HepG2 (cell line): ENCODE results near the gene PHOSPHO2. TPM values are rescaled to one million over a fixed set of nuclear protein-coding genes. Genes with fewer than 3 reads are reported as not detected.

Experiments used
- ATAC-seq: fragments of 200-7000 bp; cut with Tn5 transposase; 3 replicates; pipeline ENCODE4 v1.9.1; 2020; ENCODE audit warnings: mild to moderate bottlenecking, moderate library complexity
- BruUV-seq: library from RNA; stranded (reverse); fragments of 400-500 nt; replicated peaks from 2 replicates; lab custom pipeline; 2021; lab: Mats Ljungman, UMichigan
- CTCF ChIA-PET: fragments of 300-600 bp; formaldehyde crosslinking; extraction: SDS; loops from one replicate; lab custom pipeline; 2021; ENCODE audit warnings: low total read pairs, inconsistent platforms, low intra/inter-chr PET ratio; lab: Yijun Ruan, JAX
- POLR2A ChIA-PET: fragments of 350-600 bp; sonication (Branson Sonifier 250); formaldehyde crosslinking; loops from one replicate; lab custom pipeline; 2020; ENCODE audit warnings: antibody characterized with exemption, inconsistent platforms; lab: Yijun Ruan, JAX
- DNase-seq: peaks from one replicate; pipeline ENCODE4 v3.0.0-alpha.2; 2015; ENCODE audit warnings: low spot score
- FAIRE-seq: peaks from 3 replicates; lab custom pipeline; 2011; peaks lifted over from hg19 to GRCh38; lab: Jason Lieb, UNC
- H2AFZ ChIP-seq: one replicate; pipeline ENCODE4 v1.6.1; 2011; ENCODE audit warnings: low read length, inconsistent platforms
- H3K27ac ChIP-seq: fragments of 300-600 bp; 3 replicates; pipeline ENCODE4 v1.8.0; 2011; ENCODE audit warnings: mixed run types, mild to moderate bottlenecking, mixed read lengths, low read length, inconsistent platforms; ENCODE audit not compliant: insufficient read depth; ENCODE audit errors: extremely low read length
- H3K27me3 ChIP-seq, 2 experiments: fragments of 200-600 bp in 1 of 2; 2 replicates in 1 of 2; 3 replicates in 1 of 2; pipeline versions ENCODE4 v1.6.0 to v1.8.0; 2011; ENCODE audit warnings: low read length in 2 of 2, mild to moderate bottlenecking in 2 of 2, moderate library complexity in 2 of 2, inconsistent platforms in 1 of 2; ENCODE audit not compliant: insufficient read depth in 2 of 2, control insufficient read depth in 1 of 2
- H3K36me3 ChIP-seq, 2 experiments: fragments of 200-600 bp in 1 of 2; replicated peaks in 1 of 2; 2 replicates in 1 of 2; 3 replicates in 1 of 2; pipeline versions ENCODE4 v1.5.1 to v1.8.0; 2011; ENCODE audit warnings: low read length in 2 of 2, inconsistent platforms in 1 of 2; ENCODE audit not compliant: insufficient read depth in 2 of 2, control insufficient read depth in 1 of 2
- H3K4me1 ChIP-seq: 2 replicates; pipeline ENCODE4 v1.5.1; 2012; ENCODE audit warnings: low read length, inconsistent platforms; ENCODE audit not compliant: insufficient read depth
- H3K4me2 ChIP-seq: 2 replicates; pipeline ENCODE4 v1.6.0; 2011; ENCODE audit warnings: low read depth, low read length, inconsistent platforms
- H3K4me3 ChIP-seq, 3 experiments: fragments of 200-600 bp in 1 of 3; sonication (generic), shearing (Covaris generic) in 1 of 3; replicated peaks in 1 of 3; 2 replicates each; pipeline ENCODE4 v1.5.1; 2011 to 2016; ENCODE audit warnings: low read length in 3 of 3, inconsistent platforms in 2 of 3, low read depth in 2 of 3, mild to moderate bottlenecking in 2 of 3, control low read depth in 1 of 3, mixed read lengths in 1 of 3; ENCODE audit not compliant: insufficient read depth in 1 of 3
- H3K79me2 ChIP-seq: one replicate; pipeline ENCODE4 v1.6.1; 2011; ENCODE audit warnings: low read length, inconsistent platforms; ENCODE audit not compliant: insufficient read depth
- H3K9ac ChIP-seq: 2 replicates; pipeline ENCODE4 v1.6.0; 2011; ENCODE audit warnings: mild to moderate bottlenecking, low read depth, low read length, inconsistent platforms; ENCODE audit not compliant: insufficient read depth
- H3K9me3 ChIP-seq: 2 replicates; pipeline ENCODE4 v1.5.1; 2012; ENCODE audit warnings: mild to moderate bottlenecking, low read length
- H4K20me1 ChIP-seq: 2 replicates; pipeline ENCODE4 v1.6.0; 2011; ENCODE audit warnings: inconsistent platforms, mild to moderate bottlenecking, low read length, moderate library complexity; ENCODE audit not compliant: insufficient read depth
- ATF7 ChIP-seq, 2 experiments: fragments of 450-650 bp in 1 of 2; sonication (generic) in 1 of 2; formaldehyde crosslinking in 1 of 2; IDR thresholded peaks; 2 replicates each; pipeline versions ENCODE4 v1.4.0 to v1.6.1; 2016 to 2020; ENCODE audit warnings: antibody characterized with exemption in 1 of 2, mild to moderate bottlenecking in 1 of 2, missing genetic modification reagents in 1 of 2
- CREM ChIP-seq, 2 experiments: sonication (generic) in 1 of 2; formaldehyde crosslinking in 1 of 2; IDR thresholded peaks; 2 replicates each; pipeline versions ENCODE4 v1.4.0 to v1.6.1; 2016 to 2020; ENCODE audit warnings: antibody characterized with exemption in 1 of 2, mild to moderate bottlenecking in 1 of 2, missing genetic modification reagents in 1 of 2
- ERF ChIP-seq: IDR thresholded peaks from 2 replicates; pipeline ENCODE4 v1.6.1; 2018; ENCODE audit warnings: missing biosample characterization, missing genetic modification reagents
- GFI1 ChIP-seq: sonication (generic); formaldehyde crosslinking; IDR thresholded peaks from 2 replicates; pipeline ENCODE4 v1.5.0; 2020; ENCODE audit warnings: missing genetic modification reagents, mild to moderate bottlenecking, borderline replicate concordance
- KMT2A ChIP-seq: sonication (generic); formaldehyde crosslinking; IDR thresholded peaks from 2 replicates; pipeline ENCODE4 v1.4.0; 2020; ENCODE audit warnings: missing genetic modification reagents
- MTF1 ChIP-seq: sonication (generic); formaldehyde crosslinking; IDR thresholded peaks from 2 replicates; pipeline ENCODE4 v1.5.0; 2020; ENCODE audit warnings: missing genetic modification reagents
- PAF1 ChIP-seq: IDR thresholded peaks from 2 replicates; pipeline ENCODE4 v1.6.1; 2016; ENCODE audit warnings: missing genetic modification reagents, missing compliant biosample characterization
- PHF20 ChIP-seq: sonication (generic); formaldehyde crosslinking; IDR thresholded peaks from 2 replicates; pipeline ENCODE4 v1.5.0; 2020; ENCODE audit warnings: mild to moderate bottlenecking, missing genetic modification reagents
- TBX3 ChIP-seq: fragments of 450-650 bp; IDR thresholded peaks from 2 replicates; pipeline ENCODE4 v1.6.1; 2017; ENCODE audit warnings: antibody characterized with exemption, mild to moderate bottlenecking, inconsistent platforms, borderline replicate concordance
- TFE3 ChIP-seq: IDR thresholded peaks from 2 replicates; pipeline ENCODE4 v1.6.1; 2016
- ZBTB42 ChIP-seq: sonication (generic); formaldehyde crosslinking; IDR thresholded peaks from 2 replicates; pipeline ENCODE4 v1.5.0; 2020; ENCODE audit warnings: mild to moderate bottlenecking, missing genetic modification reagents
- ZNF292 ChIP-seq: sonication (generic); formaldehyde crosslinking; IDR thresholded peaks from 2 replicates; pipeline ENCODE4 v1.8.1; 2022; ENCODE audit warnings: mild to moderate bottlenecking, low read depth, missing genetic modification reagents, borderline replicate concordance
- ZNF3 ChIP-seq: IDR thresholded peaks from 2 replicates; pipeline ENCODE4 v1.7.0; 2017; ENCODE audit warnings: inconsistent platforms
- ZNF614 ChIP-seq: IDR thresholded peaks from 2 replicates; pipeline ENCODE4 v1.6.1; 2018; ENCODE audit warnings: missing biosample characterization, missing genetic modification reagents, inconsistent platforms, borderline replicate concordance
- ZNF746 ChIP-seq: sonication (generic); formaldehyde crosslinking; IDR thresholded peaks from 2 replicates; pipeline ENCODE4 v1.8.0; 2022; ENCODE audit warnings: mild to moderate bottlenecking, missing genetic modification reagents
- WGBS: methylation state at CpG from one replicate; pipeline ENCODE4 v1.1.6; 2017; ENCODE audit warnings: low lambda C conversion rate; 5-methylcytosine and 5-hydroxymethylcytosine counted together
- in situ Hi-C: cut with HindIII; loops from 2 replicates; pipeline ENCODE4 v1.10.0; 2017; ENCODE audit warnings: low pct_unique_long_range_greater_than_20kb; ENCODE audit not compliant: extremely low pct_ligation_motif_present
- intact Hi-C: fragments of 100-400 bp; cut with micrococcal nuclease; formaldehyde crosslinking; loops from one replicate; pipeline ENCODE4 v1.10.0; 2022; ENCODE audit not compliant: unreplicated experiment
- polyA plus RNA-seq, 8 experiments: library from polyadenylated mRNA; depleted of rRNA in 3 of 8; stranded (reverse) in 7 of 8; unstranded in 1 of 8; fragments of >200 nt; fragmentation: Illumina TruSeq in 4 of 8; extraction: Trizol in 4 of 8; gene quantifications; 2 replicates each; pipeline versions ENCODE4 v1.2.1 to v1.2.3, GENCODE V29; 2011 to 2016; ENCODE audit warnings: low read depth in 4 of 8, missing spikeins in 1 of 8, mixed read lengths in 1 of 8; ENCODE audit not compliant: insufficient read depth in 1 of 8
- total RNA-seq, 5 experiments: library from RNA; depleted of rRNA; stranded (reverse); fragments of >200 nt; fragmentation: Illumina TruSeq; extraction: Trizol; gene quantifications; 2 replicates each; pipeline ENCODE4 v1.2.3, GENCODE V29; 2016; ENCODE audit warnings: low read depth in 1 of 5
- TF ChIP-seq, protein P1 (sequence below): sonication (generic); formaldehyde crosslinking; IDR thresholded peaks from 2 replicates; pipeline ENCODE4 v1.8.0; 2022; ENCODE audit warnings: missing genetic modification reagents, mild to moderate bottlenecking, inconsistent platforms, borderline replicate concordance
- TF ChIP-seq, protein P2 (sequence below): sonication (generic); formaldehyde crosslinking; IDR thresholded peaks from 2 replicates; pipeline ENCODE4 v1.4.0; 2020; ENCODE audit warnings: missing genetic modification reagents, borderline replicate concordance
- TF ChIP-seq, protein P3 (sequence below): sonication (generic); formaldehyde crosslinking; IDR thresholded peaks from 2 replicates; pipeline ENCODE4 v1.5.1; 2020; ENCODE audit warnings: missing genetic modification reagents, mild to moderate bottlenecking, borderline replicate concordance

Gene PHOSPHO2
- total and polyA plus RNA-seq, 2 of the 13 experiments (the other 11 are each of a cell fraction or from before 2014, with no cell fraction given) = 6.1 to 11.4 TPM

DNA sequence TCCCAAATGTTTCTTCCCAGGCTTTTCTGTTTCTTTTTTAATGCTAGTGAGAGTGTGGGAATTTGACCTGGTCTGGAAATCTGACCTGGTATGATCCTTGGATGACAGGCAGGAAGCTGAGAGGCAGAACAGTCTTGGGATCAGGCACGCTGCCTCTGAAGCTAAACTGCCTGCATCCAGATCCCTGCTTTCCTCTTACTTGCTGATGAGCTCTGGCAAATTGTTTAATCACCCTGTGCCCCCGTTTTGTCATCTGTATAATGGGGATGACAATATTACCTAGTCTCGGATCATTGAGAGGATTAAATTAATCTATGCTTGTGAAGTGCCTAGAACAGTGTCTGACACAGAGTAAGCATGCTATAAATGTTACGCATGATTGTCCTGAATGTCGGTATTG, 42.6 kb downstream of the PHOSPHO2 start:
- in situ Hi-C loops = no loop called here
- Histone ChIP-seq H3K27ac (peak overlapping the region; percentile 27), H3K4me3 (peak overlapping the region; percentile 16 to 89 (median 87); a peak in 4 of 6 replicates), H4K20me1 (0 out of 2 replicates have a peak, but pooled peaks cover 8% of the 10 kb centered on the region), H3K79me2 (peaks cover 40% of the 10 kb centered on the region), H2AFZ (no peak overlapping the region), H3K9ac (peak overlapping the region; percentile 86; the same call in 1 of the 2 replicates), H3K4me2 (peak overlapping the region; percentile 96), H3K9me3 (no peaks in the 10 kb centered on the region), H3K36me3 (peaks cover 0 to 16% of the 10 kb centered on the region in 2 experiments; a peak in 4 of 5 replicates), H3K27me3 (no peaks in the 10 kb centered on the region; a peak in 1 of 5 replicates), H3K4me1 (peaks cover 72% of the 10 kb centered on the region)
- CTCF ChIA-PET = no interaction called here
- no TSS peak for BruUV-seq
- DNase-seq (no peak), ATAC-seq (no peak), FAIRE-seq (peak; percentile 78)
- 72% methylated on average over 5 of the region's 5 CpGs for WGBS
- POLR2A ChIA-PET = interaction anchor here (1.8 kb wide), 1 partner anchor 53 kb away, joined by 4 read pairs; no protein-coding TSS in a partner anchor
- intact Hi-C loops = no loop called here
- TF ChIP-seq ZNF746 = no peak
- TF ChIP-seq ZNF614 (CRISPR knock-in tag) = peak; percentile 41; the same call in 1 of the 2 replicates
- no peak for TF ChIP-seq ZBTB42 (CRISPR knock-in tag)
- TF ChIP-seq, protein P1, sequence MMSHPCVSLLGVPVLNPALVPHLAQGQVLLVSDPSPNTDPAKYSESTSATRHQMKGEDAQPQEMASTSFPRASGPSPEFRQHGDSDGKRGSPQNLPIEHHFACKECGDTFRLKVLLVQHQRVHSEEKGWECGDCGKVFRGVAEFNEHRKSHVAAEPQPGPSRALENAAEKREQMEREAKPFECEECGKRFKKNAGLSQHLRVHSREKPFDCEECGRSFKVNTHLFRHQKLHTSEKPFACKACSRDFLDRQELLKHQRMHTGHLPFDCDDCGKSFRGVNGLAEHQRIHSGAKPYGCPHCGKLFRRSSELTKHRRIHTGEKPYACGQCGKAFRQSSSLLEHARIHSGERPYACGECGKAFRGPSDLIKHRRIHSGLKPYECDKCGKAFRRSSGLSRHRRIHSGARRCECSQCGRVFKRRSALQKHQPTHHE = no peak
- TF ChIP-seq, protein P2, sequence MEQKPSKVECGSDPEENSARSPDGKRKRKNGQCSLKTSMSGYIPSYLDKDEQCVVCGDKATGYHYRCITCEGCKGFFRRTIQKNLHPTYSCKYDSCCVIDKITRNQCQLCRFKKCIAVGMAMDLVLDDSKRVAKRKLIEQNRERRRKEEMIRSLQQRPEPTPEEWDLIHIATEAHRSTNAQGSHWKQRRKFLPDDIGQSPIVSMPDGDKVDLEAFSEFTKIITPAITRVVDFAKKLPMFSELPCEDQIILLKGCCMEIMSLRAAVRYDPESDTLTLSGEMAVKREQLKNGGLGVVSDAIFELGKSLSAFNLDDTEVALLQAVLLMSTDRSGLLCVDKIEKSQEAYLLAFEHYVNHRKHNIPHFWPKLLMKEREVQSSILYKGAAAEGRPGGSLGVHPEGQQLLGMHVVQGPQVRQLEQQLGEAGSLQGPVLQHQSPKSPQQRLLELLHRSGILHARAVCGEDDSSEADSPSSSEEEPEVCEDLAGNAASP (CRISPR knock-in tag) = 0 out of 2 replicates have a peak, but pooled peaks have one; percentile 29
- no peak for TF ChIP-seq PHF20 (CRISPR knock-in tag)
- TF ChIP-seq ERF = no peak
- no peak for TF ChIP-seq PAF1
- TF ChIP-seq CREM (IDR thresholded peaks at IDR 0.05) = no peak
- no peak for TF ChIP-seq CREM (CRISPR knock-in tag; IDR thresholded peaks at IDR 0.05)
- no peak for TF ChIP-seq GFI1 (CRISPR knock-in tag)
- TF ChIP-seq, protein P3, sequence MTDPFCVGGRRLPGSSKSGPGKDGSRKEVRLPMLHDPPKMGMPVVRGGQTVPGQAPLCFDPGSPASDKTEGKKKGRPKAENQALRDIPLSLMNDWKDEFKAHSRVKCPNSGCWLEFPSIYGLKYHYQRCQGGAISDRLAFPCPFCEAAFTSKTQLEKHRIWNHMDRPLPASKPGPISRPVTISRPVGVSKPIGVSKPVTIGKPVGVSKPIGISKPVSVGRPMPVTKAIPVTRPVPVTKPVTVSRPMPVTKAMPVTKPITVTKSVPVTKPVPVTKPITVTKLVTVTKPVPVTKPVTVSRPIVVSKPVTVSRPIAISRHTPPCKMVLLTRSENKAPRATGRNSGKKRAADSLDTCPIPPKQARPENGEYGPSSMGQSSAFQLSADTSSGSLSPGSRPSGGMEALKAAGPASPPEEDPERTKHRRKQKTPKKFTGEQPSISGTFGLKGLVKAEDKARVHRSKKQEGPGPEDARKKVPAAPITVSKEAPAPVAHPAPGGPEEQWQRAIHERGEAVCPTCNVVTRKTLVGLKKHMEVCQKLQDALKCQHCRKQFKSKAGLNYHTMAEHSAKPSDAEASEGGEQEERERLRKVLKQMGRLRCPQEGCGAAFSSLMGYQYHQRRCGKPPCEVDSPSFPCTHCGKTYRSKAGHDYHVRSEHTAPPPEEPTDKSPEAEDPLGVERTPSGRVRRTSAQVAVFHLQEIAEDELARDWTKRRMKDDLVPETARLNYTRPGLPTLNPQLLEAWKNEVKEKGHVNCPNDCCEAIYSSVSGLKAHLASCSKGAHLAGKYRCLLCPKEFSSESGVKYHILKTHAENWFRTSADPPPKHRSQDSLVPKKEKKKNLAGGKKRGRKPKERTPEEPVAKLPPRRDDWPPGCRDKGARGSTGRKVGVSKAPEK = 0 out of 2 replicates have a peak, but pooled peaks have one; percentile 26
- TF ChIP-seq ZNF292 (CRISPR knock-in tag) = peak; percentile 64; the same call in 1 of the 2 replicates
- TF ChIP-seq ATF7 (IDR thresholded peaks at IDR 0.05) = no peak
- TF ChIP-seq ATF7 (CRISPR knock-in tag; IDR thresholded peaks at IDR 0.05) = no peak
- TF ChIP-seq TFE3 = 0 out of 2 replicates have a peak, but pooled peaks have one; percentile 21
- peak; percentile 65 for TF ChIP-seq KMT2A (CRISPR knock-in tag)
- no peak for TF ChIP-seq ZNF3 (CRISPR knock-in tag)
- TF ChIP-seq MTF1 (CRISPR knock-in tag) = no peak
- TF ChIP-seq TBX3 = no peak
